ENCODE data around the gene ISG20. TPM values are rescaled to one million over a fixed set of nuclear protein-coding genes. Genes with fewer than 3 reads are reported as not detected.

ISG20 gene
- total RNA-seq, 1 donor from 2014 or later = 15.9 TPM

DNA sequence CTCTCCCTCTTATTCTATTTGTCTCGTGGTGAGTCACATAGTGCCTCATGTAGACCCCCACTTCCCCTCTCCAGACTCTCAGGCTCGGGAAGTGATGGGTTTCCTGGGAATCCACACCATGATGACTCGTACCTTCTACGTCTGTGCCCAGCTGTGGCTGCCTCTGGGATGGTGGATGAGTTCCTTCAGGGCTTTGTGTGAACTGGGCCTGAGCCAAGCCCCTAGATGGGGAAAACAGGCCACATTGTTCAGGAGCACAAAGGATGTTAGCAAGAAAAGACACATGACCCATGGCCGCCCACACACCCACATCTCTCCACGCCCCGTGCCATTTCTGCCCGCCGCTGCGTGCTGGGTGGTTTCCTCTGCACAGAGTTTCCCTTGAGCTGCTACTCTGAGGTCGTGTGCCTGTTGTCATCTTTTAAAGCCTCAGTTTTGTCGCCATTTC lies 10.5 kb downstream of the ISG20 start:
- peak; percentile 95 for DNase-seq (ENCODE audit: low read depth)
- peak overlapping the region; percentile 96 for H3K27ac ChIP-seq (ENCODE audit: low read depth, low read length)
- H4K20me1 ChIP-seq (ENCODE audit: insufficient read depth, low read length) = peaks cover 7% of the 10 kb centered on the region
- H3K4me1 Mint-ChIP-seq (ENCODE audit: low read depth, unreplicated experiment) = peaks cover 22% of the 10 kb centered on the region
- FAIRE-seq = peak; percentile 13
- H3K9me3 Mint-ChIP-seq (ENCODE audit: unreplicated experiment) = peaks cover 5% of the 10 kb centered on the region
- H3K4me2 ChIP-seq (ENCODE audit: low read length) = peak overlapping the region; percentile 72
- H3K79me2 ChIP-seq (ENCODE audit: insufficient read depth, low read length) = no peaks in the 10 kb centered on the region
- H2AFZ ChIP-seq (ENCODE audit: low read depth, low read length) = peak overlapping the region; percentile 35
- H3K27me3 Mint-ChIP-seq (ENCODE audit: low read depth, unreplicated experiment) = peaks cover under 1% of the 10 kb centered on the region
- peak overlapping the region; percentile 80 for H3K9ac ChIP-seq (ENCODE audit: low read length)
- H3K27me3 ChIP-seq (ENCODE audit: insufficient read depth, low read length) = no peaks in the 10 kb centered on the region
- H3K36me3 Mint-ChIP-seq (ENCODE audit: low read depth, unreplicated experiment) = peaks cover 7% of the 10 kb centered on the region
- H3K4me3 Mint-ChIP-seq (ENCODE audit: unreplicated experiment) = peak overlapping the region; percentile 5
- peaks cover 22% of the 10 kb centered on the region for H3K4me1 ChIP-seq (ENCODE audit: insufficient read depth, low read length)
- no peaks in the 10 kb centered on the region for H3K36me3 ChIP-seq (ENCODE audit: insufficient read depth, low read length)
- H3K4me3 ChIP-seq (ENCODE audit: insufficient read depth, low read depth, low read length) = peak overlapping the region; percentile 45
- no peak for TF ChIP-seq EZH2 (IDR thresholded peaks at IDR 0.05; ENCODE audit: insufficient read depth, low read length)
- no peak for TF ChIP-seq CTCF (IDR thresholded peaks at IDR 0.05; ENCODE audit: insufficient read depth, low read depth, low read length)
- H3K9me3 ChIP-seq (ENCODE audit: insufficient read depth, low read depth, low read length) = no peaks in the 10 kb centered on the region
- H3K27ac Mint-ChIP-seq (ENCODE audit: unreplicated experiment) = peak overlapping the region; percentile 75

DNA sequence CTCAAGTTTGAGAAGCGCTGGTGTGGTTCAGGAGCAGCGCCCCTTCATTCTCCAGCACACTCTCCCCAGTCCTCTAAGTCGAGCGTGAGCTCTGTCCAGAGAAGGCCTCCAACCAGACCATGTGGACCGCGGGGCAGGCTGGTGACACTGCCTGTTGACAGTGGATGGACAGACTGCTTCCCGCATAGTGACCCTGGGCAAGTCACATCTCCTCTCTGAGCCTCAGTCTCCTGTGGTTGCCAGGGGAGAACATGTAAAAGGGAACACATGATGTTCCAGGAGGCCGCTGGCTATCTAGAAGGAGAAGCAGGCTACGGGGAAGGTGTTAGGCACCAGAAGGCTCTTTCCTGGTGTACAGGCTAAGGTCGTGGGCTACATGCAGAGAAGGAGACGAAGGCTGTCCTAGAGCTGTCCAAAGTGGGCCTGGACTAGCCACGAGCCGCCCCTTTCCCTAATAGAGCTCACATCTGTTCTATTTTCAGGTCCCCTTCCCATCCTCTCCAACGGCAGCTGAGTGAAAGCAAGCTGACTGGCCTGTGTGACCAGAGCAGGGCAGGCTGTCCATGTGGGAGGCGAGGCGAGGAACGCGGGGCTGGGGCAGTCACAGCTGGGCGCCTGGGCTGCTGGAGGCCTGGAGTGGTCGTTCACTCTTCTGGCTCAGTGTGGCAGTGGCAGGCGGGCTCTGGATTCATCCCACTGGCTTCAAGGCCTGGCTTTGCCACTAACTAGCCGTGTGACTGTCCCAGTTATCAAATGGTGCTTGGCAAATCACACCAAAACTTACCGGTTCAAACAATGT lies 11.1 kb downstream of the ISG20 start:
- H4K20me1 ChIP-seq (ENCODE audit: insufficient read depth, low read length) = peaks cover 7% of the 10 kb centered on the region
- TF ChIP-seq CTCF (IDR thresholded peaks at IDR 0.05; ENCODE audit: insufficient read depth, low read depth, low read length) (no peak), EZH2 (IDR thresholded peaks at IDR 0.05; ENCODE audit: insufficient read depth, low read length) (no peak)
- peak overlapping the region; percentile 75 for H3K27ac Mint-ChIP-seq (ENCODE audit: unreplicated experiment)
- peak overlapping the region; percentile 82 for H3K27ac ChIP-seq (ENCODE audit: low read depth, low read length)
- peak overlapping the region; percentile 66 for H3K9ac ChIP-seq (ENCODE audit: low read length)
- no peaks in the 10 kb centered on the region for H3K9me3 ChIP-seq (ENCODE audit: insufficient read depth, low read depth, low read length)
- no peaks in the 10 kb centered on the region for H3K36me3 ChIP-seq (ENCODE audit: insufficient read depth, low read length)
- H2AFZ ChIP-seq (ENCODE audit: low read depth, low read length) = no peak overlapping the region
- H3K27me3 ChIP-seq (ENCODE audit: insufficient read depth, low read length) = no peaks in the 10 kb centered on the region
- peaks cover 22% of the 10 kb centered on the region for H3K4me1 ChIP-seq (ENCODE audit: insufficient read depth, low read length)
- peaks cover 7% of the 10 kb centered on the region for H3K36me3 Mint-ChIP-seq (ENCODE audit: low read depth, unreplicated experiment)
- no peaks in the 10 kb centered on the region for H3K79me2 ChIP-seq (ENCODE audit: insufficient read depth, low read length)
- no peak overlapping the region for H3K4me3 ChIP-seq (ENCODE audit: insufficient read depth, low read depth, low read length)
- peaks cover 7% of the 10 kb centered on the region for H3K27me3 Mint-ChIP-seq (ENCODE audit: low read depth, unreplicated experiment)
- peaks cover 22% of the 10 kb centered on the region for H3K4me1 Mint-ChIP-seq (ENCODE audit: low read depth, unreplicated experiment)
- H3K4me2 ChIP-seq (ENCODE audit: low read length) = peak overlapping the region; percentile 72
- FAIRE-seq = no peak
- DNase-seq (ENCODE audit: low read depth) = no peak
- peaks cover 5% of the 10 kb centered on the region for H3K9me3 Mint-ChIP-seq (ENCODE audit: unreplicated experiment)
- H3K4me3 Mint-ChIP-seq (ENCODE audit: unreplicated experiment) = no peak overlapping the region

DNA sequence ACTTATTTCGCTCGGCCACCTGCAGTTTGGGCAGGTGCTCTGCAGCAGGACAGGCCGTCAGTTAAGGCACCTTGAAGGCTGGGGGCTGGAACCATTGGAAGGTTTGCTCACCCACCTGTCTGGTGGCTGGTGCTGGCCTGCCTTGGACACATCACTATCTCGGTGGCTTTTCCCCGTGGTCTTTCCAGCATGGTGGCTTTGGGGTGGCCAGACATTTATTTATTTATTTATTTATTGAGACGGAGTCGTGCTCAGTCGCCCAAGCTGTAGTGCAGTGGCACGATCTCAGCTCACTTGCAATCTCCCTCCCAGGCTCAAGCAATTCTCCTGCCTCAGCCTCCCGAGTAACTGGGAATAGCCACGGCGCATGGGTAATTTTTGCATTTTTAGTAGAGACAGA lies 11.7 kb downstream of the ISG20 start:
- Mint-ChIP-seq H3K27ac (ENCODE audit: unreplicated experiment) (no peak overlapping the region), H3K36me3 (ENCODE audit: low read depth, unreplicated experiment) (peaks cover 4% of the 10 kb centered on the region), H3K9me3 (ENCODE audit: unreplicated experiment) (peaks cover 2% of the 10 kb centered on the region), H3K4me3 (ENCODE audit: unreplicated experiment) (no peak overlapping the region), H3K27me3 (ENCODE audit: low read depth, unreplicated experiment) (peaks cover 8% of the 10 kb centered on the region), H3K4me1 (ENCODE audit: low read depth, unreplicated experiment) (peaks cover 22% of the 10 kb centered on the region)
- Histone ChIP-seq H3K4me2 (ENCODE audit: low read length) (no peak overlapping the region), H3K9me3 (ENCODE audit: insufficient read depth, low read depth, low read length) (no peaks in the 10 kb centered on the region), H4K20me1 (ENCODE audit: insufficient read depth, low read length) (peaks cover 7% of the 10 kb centered on the region), H3K27ac (ENCODE audit: low read depth, low read length) (no peak overlapping the region), H2AFZ (ENCODE audit: low read depth, low read length) (no peak overlapping the region), H3K9ac (ENCODE audit: low read length) (no peak overlapping the region), H3K79me2 (ENCODE audit: insufficient read depth, low read length) (no peaks in the 10 kb centered on the region), H3K4me3 (ENCODE audit: insufficient read depth, low read depth, low read length) (no peak overlapping the region), H3K4me1 (ENCODE audit: insufficient read depth, low read length) (peaks cover 22% of the 10 kb centered on the region), H3K27me3 (ENCODE audit: insufficient read depth, low read length) (no peaks in the 10 kb centered on the region), H3K36me3 (ENCODE audit: insufficient read depth, low read length) (no peaks in the 10 kb centered on the region)
- no peak for FAIRE-seq
- no peak for DNase-seq (ENCODE audit: low read depth)
- TF ChIP-seq CTCF (IDR thresholded peaks at IDR 0.05; ENCODE audit: insufficient read depth, low read depth, low read length) (no peak), EZH2 (IDR thresholded peaks at IDR 0.05; ENCODE audit: insufficient read depth, low read length) (no peak)
